EL (cell line): ENCODE data around the gene SUZ12.
A peak's percentile ranks its signal among the peaks of the same experiment; 100 is the strongest.
"Not testable (repeated sequence)": the region's sequence is repeated elsewhere in the genome, so short reads cannot be mapped to it uniquely, and the experiment has no call there.

Experiments
- DNase-seq: peaks from one replicate; pipeline ENCODE4 v3.0.0-alpha.2; 2016

SUZ12 gene

GRCh38 chr17:31964131-31964530 lies 27.3 kb downstream of the SUZ12 start:
- not testable (repeated sequence) for DNase-seq

DNA sequence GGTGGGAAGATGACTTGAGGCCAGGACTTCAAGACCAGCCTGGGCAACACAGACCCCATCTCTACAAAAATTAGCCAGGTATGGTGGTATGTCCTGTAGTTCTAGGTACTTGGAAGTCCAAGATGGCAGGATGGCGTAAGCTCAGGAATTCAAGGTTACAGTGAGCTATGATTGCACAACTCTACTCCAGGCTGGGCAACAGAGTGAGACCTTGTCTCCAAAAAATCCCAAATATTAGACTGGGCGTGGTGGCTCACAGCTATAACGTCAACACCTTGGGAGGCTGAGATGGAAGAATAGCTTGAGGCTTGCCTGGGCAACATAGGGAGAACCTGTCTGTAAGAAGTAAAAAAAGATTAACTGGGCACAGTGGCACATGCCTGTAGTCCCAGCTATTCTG lies 30.8 kb downstream of the SUZ12 start:
- DNase-seq, result no peak

DNA sequence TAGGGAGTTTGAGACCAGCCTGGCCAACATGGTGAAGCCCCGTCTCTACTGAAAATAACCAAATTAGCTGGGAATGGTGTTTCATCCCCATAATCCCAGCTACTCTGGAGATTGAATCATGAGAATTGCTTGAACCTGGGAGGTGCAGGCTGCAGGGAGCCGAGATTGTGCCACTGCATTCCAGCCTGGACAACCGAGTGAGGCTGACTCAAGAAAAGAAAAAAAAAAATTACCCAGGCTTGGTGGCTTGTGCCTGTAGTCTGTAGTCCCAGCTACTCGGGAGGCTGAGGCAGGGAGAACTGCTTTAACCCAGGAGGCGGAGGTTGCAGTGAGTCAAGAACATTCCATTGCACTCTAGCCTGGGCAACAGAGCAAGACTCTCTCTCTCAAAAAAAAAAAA lies 33.6 kb downstream of the SUZ12 start:
- peak; percentile 19 for DNase-seq

GRCh38 chr17:31974269-31975071 lies 37.7 kb downstream of the SUZ12 start:
- peak; percentile 55 for DNase-seq

DNA sequence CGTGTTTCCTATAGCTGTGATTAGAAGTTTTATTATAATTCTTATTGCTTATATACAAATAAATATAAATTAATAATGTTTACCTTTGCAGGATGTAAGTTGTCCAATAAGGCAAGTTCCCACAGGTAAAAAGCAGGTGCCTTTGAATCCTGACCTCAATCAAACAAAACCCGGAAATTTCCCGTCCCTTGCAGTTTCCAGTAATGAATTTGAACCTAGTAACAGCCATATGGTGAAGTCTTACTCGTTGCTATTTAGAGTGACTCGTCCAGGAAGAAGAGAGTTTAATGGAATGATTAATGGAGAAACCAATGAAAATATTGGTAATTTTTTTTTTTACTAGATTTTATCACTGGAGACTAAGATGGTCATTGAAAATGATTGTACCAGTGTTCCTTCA lies 38.6 kb downstream of the SUZ12 start:
- DNase-seq, result not testable (repeated sequence)

DNA sequence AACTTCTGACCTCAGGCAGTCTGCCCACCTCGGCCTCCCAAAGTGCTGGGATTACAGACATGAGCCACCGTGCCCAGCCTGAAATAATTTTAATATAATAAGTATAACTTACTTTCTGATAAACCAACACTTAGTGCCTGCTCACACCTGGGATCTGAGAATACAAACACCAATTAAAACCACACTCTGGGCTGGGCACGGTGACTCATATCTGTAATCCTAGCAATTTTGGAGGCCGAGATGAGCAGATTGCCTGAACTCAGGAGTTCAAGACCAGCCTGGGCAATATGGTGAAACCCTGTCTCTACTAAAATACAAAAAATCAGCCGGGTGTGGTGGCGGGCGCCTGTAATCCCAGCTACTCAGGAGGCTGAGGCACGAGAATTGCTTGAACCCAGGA lies 55.0 kb downstream of the SUZ12 start:
- not testable (repeated sequence) for DNase-seq

- no peak for DNase-seq
These were observed 60.2 kb downstream of the SUZ12 start for GRCh38 chr17:31997005-31997404.

GRCh38 chr17:32006957-32007462 lies 70.2 kb downstream of the SUZ12 start, which contains the start of gene LRRC37B:
Gene LRRC37B, plus strand, starts transcription at chr17:32007383. Its CDS starts 14,010 bp downstream, at chr17:32021393.
- DNase-seq, result peak; percentile 80

- DNase-seq, result peak; percentile 32
These were observed 70.9 kb downstream of the SUZ12 start for GRCh38 chr17:32007463-32008298.

DNA sequence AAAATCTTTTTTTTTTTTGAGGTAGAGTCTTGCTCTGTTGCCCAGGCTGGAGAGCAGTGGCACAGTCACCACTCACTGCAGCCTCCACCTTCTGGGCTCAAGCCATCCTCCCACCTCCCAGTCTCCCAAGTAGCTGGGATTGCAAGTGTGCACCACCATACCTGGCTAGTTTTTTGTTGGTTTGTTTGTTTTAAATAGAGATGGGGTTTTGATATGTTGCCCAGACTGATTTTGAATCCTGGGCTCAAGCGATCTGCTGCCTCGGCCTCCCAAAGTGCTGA lies 72.4 kb downstream of the SUZ12 start:
- no peak for DNase-seq

DNA sequence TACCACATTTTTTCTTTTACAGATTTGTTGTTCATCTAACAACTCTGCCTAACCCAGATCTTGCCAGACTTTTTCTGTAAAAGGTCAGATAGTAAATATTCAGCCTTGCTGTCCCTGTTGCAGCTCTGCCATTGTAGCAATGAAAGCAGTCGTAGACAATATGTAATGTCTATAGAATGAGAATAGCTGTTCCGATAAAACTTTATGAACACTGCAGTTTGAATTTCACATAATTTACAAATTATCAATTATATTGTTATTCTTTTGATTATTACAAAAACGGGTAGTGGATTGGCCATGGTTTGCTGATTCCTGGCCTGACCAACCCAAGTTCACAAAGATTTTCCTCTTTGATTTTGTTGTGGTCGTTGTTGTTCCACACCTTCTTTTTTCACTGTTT lies 73.3 kb downstream of the SUZ12 start:
- DNase-seq, result no peak

- no peak for DNase-seq
These were observed 78.6 kb downstream of the SUZ12 start for GRCh38 chr17:32015245-32016013.

DNA sequence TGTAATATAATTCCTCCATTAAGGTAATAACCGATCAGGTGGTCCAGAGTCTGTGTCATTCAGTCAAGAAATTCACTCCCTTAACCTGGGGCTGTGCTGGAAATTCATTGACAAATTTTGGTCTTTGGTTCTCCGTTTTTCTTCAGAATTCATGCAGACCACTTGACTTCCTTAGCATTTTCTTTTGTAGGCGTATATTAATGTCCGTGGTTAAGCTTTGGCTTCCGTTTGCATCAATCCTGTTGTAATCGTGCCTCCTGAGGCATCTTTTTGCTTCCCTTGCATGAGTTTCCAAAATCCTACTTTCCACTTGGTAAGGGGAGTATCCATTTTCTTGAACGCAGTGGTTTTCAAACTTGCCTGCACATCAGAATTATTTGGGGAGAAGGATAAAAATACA lies 79.4 kb downstream of the SUZ12 start:
- no peak for DNase-seq

DNA sequence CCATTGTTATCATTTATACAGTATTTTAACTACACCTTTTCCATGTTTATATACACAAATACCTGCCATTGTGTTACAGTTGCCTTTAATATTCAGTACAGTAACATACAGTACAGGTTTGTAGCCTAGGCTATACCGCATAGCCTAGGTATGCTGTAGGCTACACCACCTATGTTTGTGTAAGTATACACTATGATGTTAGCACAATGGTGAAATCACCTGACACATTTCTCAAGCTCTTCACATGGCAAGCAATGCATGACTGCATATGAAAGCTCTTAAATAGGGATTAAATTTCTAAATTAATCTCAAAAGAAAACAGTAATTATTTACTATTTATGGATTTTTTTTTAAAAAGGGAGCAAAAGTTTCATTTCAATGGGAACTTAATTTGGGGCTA lies 82.4 kb downstream of the SUZ12 start:
- DNase-seq, result no peak

DNA sequence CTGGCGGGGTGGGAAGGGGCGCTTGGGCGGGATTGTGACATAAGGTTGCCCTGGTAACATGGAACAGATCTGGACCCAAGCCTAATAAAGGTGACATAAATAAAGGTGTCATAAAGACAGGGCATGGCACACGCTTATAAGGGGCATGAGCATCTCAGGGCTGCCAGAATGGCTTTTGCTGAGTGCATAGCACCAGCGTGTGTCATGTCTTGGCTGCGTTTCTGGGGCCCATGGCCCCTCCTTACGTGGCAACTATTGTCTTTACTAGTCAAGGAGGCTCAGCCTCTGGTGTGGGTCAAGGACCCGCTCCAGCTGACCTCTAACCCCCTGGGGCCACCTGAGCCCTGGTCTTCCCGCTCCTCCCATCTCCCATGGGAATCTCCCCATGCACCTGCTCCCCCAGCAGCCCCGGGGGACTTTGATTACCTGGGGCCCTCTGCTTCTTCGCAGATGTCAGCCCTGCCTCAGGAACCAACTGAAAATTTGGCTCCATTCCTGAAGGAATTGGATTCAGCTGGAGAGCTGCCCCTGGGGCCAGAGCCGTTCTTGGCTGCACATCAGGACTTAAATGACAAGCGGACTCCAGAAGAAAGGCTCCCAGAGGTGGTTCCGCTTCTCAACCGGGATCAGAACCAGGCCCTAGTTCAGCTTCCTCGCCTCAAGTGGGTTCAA lies 84.3 kb downstream of the SUZ12 start:
- DNase-seq, result peak; percentile 83

- peak; percentile 11 for DNase-seq
These were observed 84.8 kb downstream of the SUZ12 start for GRCh38 chr17:32021615-32021955.

- DNase-seq, result not testable (repeated sequence)
These were observed 85.7 kb downstream of the SUZ12 start for GRCh38 chr17:32022554-32022953.

DNA sequence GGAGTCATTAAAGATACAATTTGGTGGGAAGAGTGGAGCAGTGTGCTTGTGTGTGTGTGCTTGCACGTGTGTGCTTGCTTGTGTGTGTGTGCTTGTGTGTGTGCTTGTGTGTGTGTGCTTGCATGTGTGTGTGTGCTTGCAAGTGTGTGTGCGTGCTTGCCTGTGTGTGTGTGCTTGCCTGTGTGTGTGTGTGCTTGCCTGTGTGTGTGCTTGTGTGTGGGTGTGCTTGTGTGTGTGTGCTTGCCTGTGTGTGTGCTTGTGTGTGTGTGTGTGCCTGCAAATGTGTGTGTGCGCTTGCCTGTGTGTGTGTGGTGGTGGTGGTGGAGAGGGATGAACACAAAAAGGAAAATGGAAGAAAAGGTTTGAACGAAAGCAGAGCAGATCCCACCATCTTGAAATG lies 90.5 kb downstream of the SUZ12 start:
- DNase-seq, result not testable (repeated sequence)

DNA sequence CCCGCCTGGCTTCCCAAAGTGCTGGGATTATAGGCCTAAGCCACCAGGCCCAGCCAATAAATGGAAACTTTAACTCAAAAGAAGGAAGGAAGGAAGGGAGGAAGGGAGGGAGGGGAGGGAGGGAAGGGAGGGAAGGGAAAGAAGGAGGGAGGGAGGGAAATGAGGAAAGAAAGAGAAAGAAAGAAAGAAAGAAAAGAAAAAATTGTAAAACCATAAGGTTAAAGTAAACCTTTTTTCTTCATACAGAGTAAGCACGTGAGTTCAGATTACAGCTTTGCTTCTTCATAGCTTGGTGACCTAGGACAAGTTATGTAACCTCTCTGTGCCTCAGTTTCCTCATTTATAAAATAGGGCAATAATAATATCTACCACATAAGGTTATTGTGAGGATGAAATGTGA lies 96.4 kb downstream of the SUZ12 start:
- DNase-seq, result no peak

DNA sequence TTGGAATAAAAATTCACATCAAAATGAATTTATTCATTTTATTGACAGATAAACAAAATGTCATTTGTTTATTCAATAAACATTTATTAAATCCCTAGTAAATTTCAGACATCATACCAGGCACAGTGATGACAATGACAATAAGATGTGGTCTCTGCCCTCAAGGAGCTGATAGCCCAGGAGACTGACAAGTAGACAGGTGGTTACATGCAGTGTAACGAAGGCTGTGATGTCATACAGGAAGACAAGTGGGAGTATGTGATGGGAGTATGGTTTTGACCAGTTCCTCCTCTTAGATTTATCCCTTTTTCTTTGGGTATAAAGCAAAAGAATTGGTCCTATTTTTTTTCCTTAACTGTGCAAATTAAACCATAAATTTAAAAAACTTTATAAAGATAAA lies 97.0 kb downstream of the SUZ12 start:
- DNase-seq, result not testable (repeated sequence)

DNA sequence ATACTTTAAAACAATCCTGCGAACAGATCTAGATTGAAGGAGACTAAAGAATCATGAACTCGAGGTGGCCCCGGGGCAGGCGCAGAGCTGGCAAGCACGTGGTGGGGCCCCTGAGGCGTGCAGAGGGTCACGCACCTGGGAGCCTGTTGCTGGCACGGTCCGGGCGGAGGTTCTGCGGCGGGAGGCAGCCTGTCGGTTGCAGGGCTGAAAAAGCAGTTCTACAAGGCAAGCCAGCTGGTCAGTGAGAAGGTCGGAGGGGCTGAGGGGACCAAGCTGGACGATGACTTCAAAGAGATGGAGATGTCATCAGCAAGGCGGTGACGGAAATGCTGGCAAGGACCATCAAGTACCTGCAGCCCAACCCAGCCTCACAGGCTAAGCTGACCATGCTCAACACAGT lies 103.4 kb downstream of the SUZ12 start:
- not testable (repeated sequence) for DNase-seq

DNA sequence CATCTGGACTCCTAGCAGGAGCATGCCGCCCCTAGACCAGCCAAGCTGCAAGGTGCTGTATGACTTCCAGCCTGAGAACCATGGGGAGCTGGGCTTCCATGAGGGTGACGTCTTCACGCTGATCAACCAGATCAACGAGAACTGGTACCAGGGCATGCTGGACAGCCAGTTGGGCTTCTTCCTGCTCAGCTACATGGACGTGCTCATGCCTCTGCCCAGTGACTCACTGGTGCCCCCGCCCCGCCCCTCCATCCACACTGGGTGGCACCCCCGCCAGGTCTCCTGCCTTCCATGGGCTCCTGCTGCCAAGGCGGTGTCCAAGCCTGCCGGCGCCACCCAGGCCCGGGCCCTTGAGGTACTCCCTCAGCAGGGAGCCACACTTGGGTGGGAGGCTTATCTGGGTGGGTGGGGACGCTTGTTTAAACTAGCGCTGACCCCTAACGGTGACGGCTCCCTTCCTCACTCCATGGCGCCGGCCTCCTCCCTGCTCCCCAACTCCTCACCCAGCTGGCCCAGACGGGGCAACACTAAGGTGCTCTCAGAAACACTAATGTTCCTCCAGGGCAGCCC lies 104.6 kb downstream of the SUZ12 start:
- DNase-seq, result not testable (repeated sequence)
